ENCODE results near the gene C22orf31. TPM values are rescaled to one million over a fixed set of nuclear protein-coding genes. Genes with fewer than 3 reads are reported as not detected.

Gene C22orf31
- total and polyA plus RNA-seq, 2 experiments from 2014 or later, result 0.36 TPM; not detected in 1

DNA sequence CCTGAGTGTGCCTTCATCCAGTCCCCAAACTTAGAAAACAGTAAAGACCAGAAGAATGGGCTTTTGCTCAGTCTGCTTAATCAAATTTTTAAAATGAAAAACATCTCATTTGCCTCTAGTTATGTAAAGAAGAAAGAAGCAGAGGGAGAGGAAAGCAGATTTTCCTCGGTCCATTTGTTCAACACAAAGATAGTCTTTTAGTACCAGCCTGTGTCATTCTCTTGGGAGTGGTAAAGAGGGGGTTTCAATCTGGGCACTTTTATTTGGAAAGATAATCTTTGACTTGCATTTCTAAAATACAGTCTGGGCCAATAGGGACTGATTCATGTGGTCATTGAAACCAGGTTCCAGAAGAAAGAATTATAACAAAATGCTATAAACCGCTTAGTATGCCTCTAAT is 40.7 kb upstream of the C22orf31 start:
- Histone ChIP-seq H3K4me1 (ENCODE audit: insufficient read depth) (peaks cover 13% of the 10 kb centered on the region), H3K36me3 (ENCODE audit: insufficient read depth) (no peaks in the 10 kb centered on the region), H3K27me3 (ENCODE audit: insufficient read depth) (no peaks in the 10 kb centered on the region), H3F3A (replicated peaks; ENCODE audit: low read depth) (no peaks in the 10 kb centered on the region), H2AFZ (no peak overlapping the region), H3K9me2 (ENCODE audit: insufficient read depth) (no peaks in the 10 kb centered on the region), H3K79me2 (replicated peaks; ENCODE audit: insufficient read depth) (no peaks in the 10 kb centered on the region), H3K27ac (ENCODE audit: low read depth) (no peak overlapping the region), H3K4me2 (no peak overlapping the region), H3K4me3 (no peak overlapping the region), H4K20me1 (replicated peaks; ENCODE audit: insufficient read depth) (no peaks in the 10 kb centered on the region)
- DNase-seq (ENCODE audit: low spot score) (no peak), ATAC-seq (no peak)
- peaks cover 32% of the 10 kb centered on the region for H3K4me1 Mint-ChIP-seq
- H3K9me3 Mint-ChIP-seq, result no peaks in the 10 kb centered on the region
- no peak overlapping the region for H3K27ac Mint-ChIP-seq
- no peak overlapping the region for H3K4me3 Mint-ChIP-seq
- no peaks in the 10 kb centered on the region for H3K36me3 Mint-ChIP-seq (ENCODE audit: low read depth)
- peaks cover 8% of the 10 kb centered on the region for H3K27me3 Mint-ChIP-seq (ENCODE audit: insufficient read depth, low read depth, poor library complexity)
- TF ChIP-seq, protein P1, sequence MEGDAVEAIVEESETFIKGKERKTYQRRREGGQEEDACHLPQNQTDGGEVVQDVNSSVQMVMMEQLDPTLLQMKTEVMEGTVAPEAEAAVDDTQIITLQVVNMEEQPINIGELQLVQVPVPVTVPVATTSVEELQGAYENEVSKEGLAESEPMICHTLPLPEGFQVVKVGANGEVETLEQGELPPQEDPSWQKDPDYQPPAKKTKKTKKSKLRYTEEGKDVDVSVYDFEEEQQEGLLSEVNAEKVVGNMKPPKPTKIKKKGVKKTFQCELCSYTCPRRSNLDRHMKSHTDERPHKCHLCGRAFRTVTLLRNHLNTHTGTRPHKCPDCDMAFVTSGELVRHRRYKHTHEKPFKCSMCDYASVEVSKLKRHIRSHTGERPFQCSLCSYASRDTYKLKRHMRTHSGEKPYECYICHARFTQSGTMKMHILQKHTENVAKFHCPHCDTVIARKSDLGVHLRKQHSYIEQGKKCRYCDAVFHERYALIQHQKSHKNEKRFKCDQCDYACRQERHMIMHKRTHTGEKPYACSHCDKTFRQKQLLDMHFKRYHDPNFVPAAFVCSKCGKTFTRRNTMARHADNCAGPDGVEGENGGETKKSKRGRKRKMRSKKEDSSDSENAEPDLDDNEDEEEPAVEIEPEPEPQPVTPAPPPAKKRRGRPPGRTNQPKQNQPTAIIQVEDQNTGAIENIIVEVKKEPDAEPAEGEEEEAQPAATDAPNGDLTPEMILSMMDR (conservative IDR thresholded peaks at IDR 0.05; ENCODE audit: low read depth in 2 of 2), result no peak
- TF ChIP-seq ZNF331 (CRISPR knock-in tag; IDR thresholded peaks at IDR 0.05; ENCODE audit: low read depth) (no peak), CREB1 (CRISPR knock-in tag; IDR thresholded peaks at IDR 0.05; ENCODE audit: low read depth) (no peak), NANOG (IDR thresholded peaks at IDR 0.05; ENCODE audit: borderline replicate concordance) (no peak), STAT1 (IDR thresholded peaks at IDR 0.05; ENCODE audit: unreplicated experiment) (no peak), EZH2 (IDR thresholded peaks at IDR 0.05; ENCODE audit: low read depth, unreplicated experiment) (no peak), EZH2phosphoT487 (IDR thresholded peaks at IDR 0.05; ENCODE audit: unreplicated experiment) (no peak), POLR2AphosphoS5 (IDR thresholded peaks at IDR 0.05; ENCODE audit: low read depth) (no peak), JUNB (IDR thresholded peaks at IDR 0.05; ENCODE audit: unreplicated experiment) (no peak), ZNF114 (CRISPR knock-in tag; IDR thresholded peaks at IDR 0.05) (no peak)
- TF ChIP-seq, protein P2, sequence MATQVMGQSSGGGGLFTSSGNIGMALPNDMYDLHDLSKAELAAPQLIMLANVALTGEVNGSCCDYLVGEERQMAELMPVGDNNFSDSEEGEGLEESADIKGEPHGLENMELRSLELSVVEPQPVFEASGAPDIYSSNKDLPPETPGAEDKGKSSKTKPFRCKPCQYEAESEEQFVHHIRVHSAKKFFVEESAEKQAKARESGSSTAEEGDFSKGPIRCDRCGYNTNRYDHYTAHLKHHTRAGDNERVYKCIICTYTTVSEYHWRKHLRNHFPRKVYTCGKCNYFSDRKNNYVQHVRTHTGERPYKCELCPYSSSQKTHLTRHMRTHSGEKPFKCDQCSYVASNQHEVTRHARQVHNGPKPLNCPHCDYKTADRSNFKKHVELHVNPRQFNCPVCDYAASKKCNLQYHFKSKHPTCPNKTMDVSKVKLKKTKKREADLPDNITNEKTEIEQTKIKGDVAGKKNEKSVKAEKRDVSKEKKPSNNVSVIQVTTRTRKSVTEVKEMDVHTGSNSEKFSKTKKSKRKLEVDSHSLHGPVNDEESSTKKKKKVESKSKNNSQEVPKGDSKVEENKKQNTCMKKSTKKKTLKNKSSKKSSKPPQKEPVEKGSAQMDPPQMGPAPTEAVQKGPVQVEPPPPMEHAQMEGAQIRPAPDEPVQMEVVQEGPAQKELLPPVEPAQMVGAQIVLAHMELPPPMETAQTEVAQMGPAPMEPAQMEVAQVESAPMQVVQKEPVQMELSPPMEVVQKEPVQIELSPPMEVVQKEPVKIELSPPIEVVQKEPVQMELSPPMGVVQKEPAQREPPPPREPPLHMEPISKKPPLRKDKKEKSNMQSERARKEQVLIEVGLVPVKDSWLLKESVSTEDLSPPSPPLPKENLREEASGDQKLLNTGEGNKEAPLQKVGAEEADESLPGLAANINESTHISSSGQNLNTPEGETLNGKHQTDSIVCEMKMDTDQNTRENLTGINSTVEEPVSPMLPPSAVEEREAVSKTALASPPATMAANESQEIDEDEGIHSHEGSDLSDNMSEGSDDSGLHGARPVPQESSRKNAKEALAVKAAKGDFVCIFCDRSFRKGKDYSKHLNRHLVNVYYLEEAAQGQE (IDR thresholded peaks at IDR 0.05; ENCODE audit: unreplicated experiment), result no peak
- TF ChIP-seq, protein P3, sequence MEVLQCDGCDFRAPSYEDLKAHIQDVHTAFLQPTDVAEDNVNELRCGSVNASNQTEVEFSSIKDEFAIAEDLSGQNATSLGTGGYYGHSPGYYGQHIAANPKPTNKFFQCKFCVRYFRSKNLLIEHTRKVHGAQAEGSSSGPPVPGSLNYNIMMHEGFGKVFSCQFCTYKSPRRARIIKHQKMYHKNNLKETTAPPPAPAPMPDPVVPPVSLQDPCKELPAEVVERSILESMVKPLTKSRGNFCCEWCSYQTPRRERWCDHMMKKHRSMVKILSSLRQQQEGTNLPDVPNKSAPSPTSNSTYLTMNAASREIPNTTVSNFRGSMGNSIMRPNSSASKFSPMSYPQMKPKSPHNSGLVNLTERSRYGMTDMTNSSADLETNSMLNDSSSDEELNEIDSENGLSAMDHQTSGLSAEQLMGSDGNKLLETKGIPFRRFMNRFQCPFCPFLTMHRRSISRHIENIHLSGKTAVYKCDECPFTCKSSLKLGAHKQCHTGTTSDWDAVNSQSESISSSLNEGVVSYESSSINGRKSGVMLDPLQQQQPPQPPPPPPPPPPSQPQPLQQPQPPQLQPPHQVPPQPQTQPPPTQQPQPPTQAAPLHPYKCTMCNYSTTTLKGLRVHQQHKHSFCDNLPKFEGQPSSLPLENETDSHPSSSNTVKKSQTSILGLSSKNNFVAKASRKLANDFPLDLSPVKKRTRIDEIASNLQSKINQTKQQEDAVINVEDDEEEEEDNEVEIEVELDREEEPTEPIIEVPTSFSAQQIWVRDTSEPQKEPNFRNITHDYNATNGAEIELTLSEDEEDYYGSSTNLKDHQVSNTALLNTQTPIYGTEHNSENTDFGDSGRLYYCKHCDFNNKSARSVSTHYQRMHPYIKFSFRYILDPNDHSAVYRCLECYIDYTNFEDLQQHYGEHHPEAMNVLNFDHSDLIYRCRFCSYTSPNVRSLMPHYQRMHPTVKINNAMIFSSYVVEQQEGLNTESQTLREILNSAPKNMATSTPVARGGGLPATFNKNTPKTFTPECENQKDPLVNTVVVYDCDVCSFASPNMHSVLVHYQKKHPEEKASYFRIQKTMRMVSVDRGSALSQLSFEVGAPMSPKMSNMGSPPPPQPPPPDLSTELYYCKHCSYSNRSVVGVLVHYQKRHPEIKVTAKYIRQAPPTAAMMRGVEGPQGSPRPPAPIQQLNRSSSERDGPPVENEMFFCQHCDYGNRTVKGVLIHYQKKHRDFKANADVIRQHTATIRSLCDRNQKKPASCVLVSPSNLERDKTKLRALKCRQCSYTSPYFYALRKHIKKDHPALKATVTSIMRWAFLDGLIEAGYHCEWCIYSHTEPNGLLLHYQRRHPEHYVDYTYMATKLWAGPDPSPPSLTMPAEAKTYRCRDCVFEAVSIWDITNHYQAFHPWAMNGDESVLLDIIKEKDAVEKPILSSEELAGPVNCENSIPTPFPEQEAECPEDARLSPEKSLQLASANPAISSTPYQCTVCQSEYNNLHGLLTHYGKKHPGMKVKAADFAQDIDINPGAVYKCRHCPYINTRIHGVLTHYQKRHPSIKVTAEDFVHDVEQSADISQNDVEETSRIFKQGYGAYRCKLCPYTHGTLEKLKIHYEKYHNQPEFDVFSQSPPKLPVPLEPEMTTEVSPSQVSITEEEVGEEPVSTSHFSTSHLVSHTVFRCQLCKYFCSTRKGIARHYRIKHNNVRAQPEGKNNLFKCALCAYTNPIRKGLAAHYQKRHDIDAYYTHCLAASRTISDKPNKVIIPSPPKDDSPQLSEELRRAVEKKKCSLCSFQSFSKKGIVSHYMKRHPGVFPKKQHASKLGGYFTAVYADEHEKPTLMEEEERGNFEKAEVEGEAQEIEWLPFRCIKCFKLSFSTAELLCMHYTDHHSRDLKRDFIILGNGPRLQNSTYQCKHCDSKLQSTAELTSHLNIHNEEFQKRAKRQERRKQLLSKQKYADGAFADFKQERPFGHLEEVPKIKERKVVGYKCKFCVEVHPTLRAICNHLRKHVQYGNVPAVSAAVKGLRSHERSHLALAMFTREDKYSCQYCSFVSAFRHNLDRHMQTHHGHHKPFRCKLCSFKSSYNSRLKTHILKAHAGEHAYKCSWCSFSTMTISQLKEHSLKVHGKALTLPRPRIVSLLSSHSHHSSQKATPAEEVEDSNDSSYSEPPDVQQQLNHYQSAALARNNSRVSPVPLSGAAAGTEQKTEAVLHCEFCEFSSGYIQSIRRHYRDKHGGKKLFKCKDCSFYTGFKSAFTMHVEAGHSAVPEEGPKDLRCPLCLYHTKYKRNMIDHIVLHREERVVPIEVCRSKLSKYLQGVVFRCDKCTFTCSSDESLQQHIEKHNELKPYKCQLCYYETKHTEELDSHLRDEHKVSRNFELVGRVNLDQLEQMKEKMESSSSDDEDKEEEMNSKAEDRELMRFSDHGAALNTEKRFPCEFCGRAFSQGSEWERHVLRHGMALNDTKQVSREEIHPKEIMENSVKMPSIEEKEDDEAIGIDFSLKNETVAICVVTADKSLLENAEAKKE (CRISPR knock-in tag; IDR thresholded peaks at IDR 0.05), result no peak
- TF ChIP-seq, protein P4, sequence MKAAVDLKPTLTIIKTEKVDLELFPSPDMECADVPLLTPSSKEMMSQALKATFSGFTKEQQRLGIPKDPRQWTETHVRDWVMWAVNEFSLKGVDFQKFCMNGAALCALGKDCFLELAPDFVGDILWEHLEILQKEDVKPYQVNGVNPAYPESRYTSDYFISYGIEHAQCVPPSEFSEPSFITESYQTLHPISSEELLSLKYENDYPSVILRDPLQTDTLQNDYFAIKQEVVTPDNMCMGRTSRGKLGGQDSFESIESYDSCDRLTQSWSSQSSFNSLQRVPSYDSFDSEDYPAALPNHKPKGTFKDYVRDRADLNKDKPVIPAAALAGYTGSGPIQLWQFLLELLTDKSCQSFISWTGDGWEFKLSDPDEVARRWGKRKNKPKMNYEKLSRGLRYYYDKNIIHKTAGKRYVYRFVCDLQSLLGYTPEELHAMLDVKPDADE (IDR thresholded peaks at IDR 0.05), result no peak
